Stimulated activated CD8-positive, alpha-beta memory T cell treated with anti-CD3 and anti-CD28 coated beads, Interleukin-7, amount 100 ng/mL, for 1 hour (primary cell): ENCODE measurements around the gene SLC2A2.

Experiments used
- DNase-seq, 2 donors: peaks; one replicate each; pipeline ENCODE4 v3.0.0-alpha.2; 2020; ENCODE audit warnings: low read depth in 2 of 2

The SLC2A2 gene

GRCh38 chr3:171026597-171027293 lies at the start of gene SLC2A2:
TSS of gene SLC2A2 (minus strand) at chr3:171026720. CDS start at chr3:171026670, 50 bp downstream.
- no peak for DNase-seq

GRCh38 chr3:171072432-171072831 lies 45.9 kb upstream of the SLC2A2 start:
- no peak for DNase-seq

GRCh38 chr3:171068658-171069057 lies 42.1 kb upstream of the SLC2A2 start:
- DNase-seq: no peak

GRCh38 chr3:171066206-171066605 lies 39.7 kb upstream of the SLC2A2 start:
- DNase-seq: no peak

GRCh38 chr3:171065732-171066131 lies 39.2 kb upstream of the SLC2A2 start:
- DNase-seq: no peak

GRCh38 chr3:171064461-171064860 lies 37.9 kb upstream of the SLC2A2 start:
- no peak for DNase-seq

- DNase-seq: no peak
These were observed 35.2 kb upstream of the SLC2A2 start for GRCh38 chr3:171061749-171062148.

- DNase-seq: no peak
These were observed 33.5 kb upstream of the SLC2A2 start for GRCh38 chr3:171059978-171060377.

- DNase-seq: no peak
These were observed 32.5 kb upstream of the SLC2A2 start for GRCh38 chr3:171058873-171059603.

GRCh38 chr3:171058058-171058457 lies 31.5 kb upstream of the SLC2A2 start:
- no peak for DNase-seq

- DNase-seq: no peak
These were observed 30.6 kb upstream of the SLC2A2 start for GRCh38 chr3:171057072-171057471.

- DNase-seq: no peak
These were observed 30.0 kb upstream of the SLC2A2 start for GRCh38 chr3:171056528-171056927.

GRCh38 chr3:171055336-171056178 lies 29.0 kb upstream of the SLC2A2 start:
- no peak for DNase-seq

- DNase-seq: no peak
These were observed 28.4 kb upstream of the SLC2A2 start for GRCh38 chr3:171054921-171055320.

GRCh38 chr3:171054231-171054630 lies 27.7 kb upstream of the SLC2A2 start:
- no peak for DNase-seq

GRCh38 chr3:171049861-171050444 lies 23.4 kb upstream of the SLC2A2 start:
- peak in 1 of 2 donors; percentile 5 for DNase-seq

GRCh38 chr3:171046760-171047159 lies 20.2 kb upstream of the SLC2A2 start:
- DNase-seq: no peak

- no peak for DNase-seq
These were observed 18.6 kb upstream of the SLC2A2 start for GRCh38 chr3:171044835-171045793.

- no peak for DNase-seq
These were observed 17.9 kb upstream of the SLC2A2 start for GRCh38 chr3:171044384-171044783.

GRCh38 chr3:171039674-171040073 lies 13.2 kb upstream of the SLC2A2 start:
- no peak for DNase-seq

GRCh38 chr3:171038342-171038741 lies 11.8 kb upstream of the SLC2A2 start:
- no peak for DNase-seq
